GM12892 (cell line): ENCODE measurements around the gene HMCN2.

ENCODE experiments used
- POLR2A ChIP-seq: IDR thresholded peaks from 2 replicates; pipeline ENCODE4 v1.6.1; 2011; ENCODE audit warnings: low read depth, low read length, control low read depth
- POLR2AphosphoS5 ChIP-seq: IDR thresholded peaks from 2 replicates; pipeline ENCODE4 v1.6.1; 2011; ENCODE audit warnings: low read depth, low read length, control low read depth
- TAF1 ChIP-seq: IDR thresholded peaks from 2 replicates; pipeline ENCODE4 v1.6.1; 2011; ENCODE audit warnings: low read depth, mild to moderate bottlenecking, control low read depth, low read length, borderline replicate concordance

GRCh38 chr9:130304643-130305042 is 39.1 kb downstream of the HMCN2 start:
- TF ChIP-seq POLR2AphosphoS5 (no peak), TAF1 (no peak), POLR2A (no peak)
